DMS 273 (cell line): Measurements from ENCODE around the gene CD2BP2.
"Not testable (repeated sequence)": the region's sequence is repeated elsewhere in the genome, so short reads cannot be mapped to it uniquely, and the experiment has no call there.

Experiments used
- DNase-seq: peaks from one replicate; lab custom pipeline; 2025; ENCODE audit not compliant: unreplicated experiment; lab: John Stamatoyannopoulos, UW

Gene CD2BP2

DNA sequence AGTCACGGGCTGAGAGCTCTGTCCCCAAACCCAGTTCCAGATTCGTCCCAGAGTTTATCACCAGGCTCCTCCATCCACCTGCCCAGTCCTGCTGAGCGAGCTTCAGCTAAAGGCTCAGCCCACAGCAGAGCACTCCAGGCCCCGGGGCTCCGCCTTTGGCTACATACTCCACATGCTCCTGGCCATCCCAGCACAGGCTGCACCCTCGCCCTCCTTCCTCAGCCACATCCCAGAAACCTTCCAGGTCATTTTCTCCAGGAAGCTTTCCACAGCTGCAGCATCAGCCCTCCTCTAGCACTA, 4.7 kb upstream of the CD2BP2 start:
- DNase-seq = no peak

DNA sequence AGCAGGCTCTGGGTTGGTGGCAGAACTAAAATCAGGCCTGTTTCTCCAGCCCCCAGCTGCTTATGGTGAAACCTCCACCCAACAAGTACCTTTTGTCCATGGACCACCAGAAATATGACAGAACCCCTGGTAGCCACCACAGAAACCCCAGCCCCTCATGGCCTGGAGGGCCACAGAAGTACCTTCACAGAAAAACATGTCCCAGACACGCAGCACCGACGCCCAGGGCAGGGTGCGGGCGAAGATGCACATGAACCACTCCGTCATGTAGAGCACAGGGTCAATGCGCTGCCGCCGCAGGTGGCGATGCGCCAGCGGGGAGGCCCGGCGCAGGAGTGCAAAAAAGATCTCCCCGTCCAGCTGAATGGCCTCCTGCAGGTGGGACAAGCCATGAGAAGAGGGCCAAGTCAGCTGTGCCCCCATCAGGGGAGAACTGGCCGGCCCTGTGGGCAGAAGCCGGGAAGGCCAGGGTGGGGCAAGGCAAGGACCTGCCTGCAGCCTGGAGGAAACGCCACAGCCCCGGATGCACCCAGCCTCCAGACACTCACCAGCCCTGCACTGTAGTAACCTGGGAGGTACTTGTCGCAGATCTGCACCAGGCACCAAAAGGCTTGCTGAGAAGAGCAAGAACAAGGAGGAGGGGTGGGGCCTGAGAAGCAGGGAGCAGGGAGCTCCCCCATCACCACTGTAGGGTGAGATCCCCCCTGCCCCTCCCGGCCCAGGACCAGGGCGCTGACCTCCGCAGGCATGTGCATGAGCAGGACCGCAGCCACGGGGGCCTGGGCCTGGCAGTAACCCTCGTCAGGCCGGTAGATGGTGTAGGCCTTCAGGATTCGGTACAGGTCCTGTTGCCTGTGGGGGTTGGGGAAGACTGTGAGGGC, 4.1 kb upstream of the CD2BP2 start:
- no peak for DNase-seq

DNA sequence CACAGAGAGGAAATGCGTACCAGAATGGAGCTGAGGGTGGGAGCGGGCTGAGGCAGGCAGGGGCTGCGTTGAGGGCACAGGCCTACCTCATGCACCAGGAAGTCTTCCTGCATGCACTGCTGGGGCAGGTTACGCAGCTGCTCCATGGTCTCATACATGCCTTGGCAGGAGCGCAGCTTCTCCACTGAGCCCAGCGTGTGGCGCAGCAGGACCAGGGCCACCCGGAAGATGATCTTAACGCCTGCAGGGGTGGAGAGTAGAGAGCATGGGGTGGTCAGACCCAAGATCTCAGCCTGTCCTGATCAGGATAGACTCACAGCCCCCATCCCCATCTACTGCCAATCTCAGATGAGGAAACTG, 3.4 kb upstream of the CD2BP2 start:
- no peak for DNase-seq

- no peak for DNase-seq
These were observed 2.8 kb upstream of the CD2BP2 start for GRCh38 chr16:30357715-30358576.

GRCh38 chr16:30357085-30357714, 2.1 kb upstream of the CD2BP2 start:
- DNase-seq = no peak

GRCh38 chr16:30356401-30357084, 1.4 kb upstream of the CD2BP2 start:
- DNase-seq = no peak

DNA sequence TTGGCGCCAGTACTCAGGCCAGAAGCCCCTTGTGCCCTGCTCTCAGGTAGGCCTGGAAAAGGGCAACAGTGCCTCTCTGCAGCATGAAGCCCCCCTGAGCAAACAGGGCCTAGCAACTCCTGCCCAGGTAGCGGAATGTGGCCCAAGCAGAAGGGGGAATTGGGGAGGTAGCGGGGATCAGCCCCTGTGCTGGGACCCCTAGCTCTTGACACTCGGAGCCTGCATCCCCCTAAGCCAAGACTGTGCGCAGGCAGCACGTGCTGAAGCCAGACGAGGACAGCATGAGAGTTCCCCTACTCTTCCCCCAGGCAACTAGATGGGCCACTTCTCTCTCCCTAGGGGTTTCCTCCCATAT, 823 bp upstream of the CD2BP2 start:
- no peak for DNase-seq

DNA sequence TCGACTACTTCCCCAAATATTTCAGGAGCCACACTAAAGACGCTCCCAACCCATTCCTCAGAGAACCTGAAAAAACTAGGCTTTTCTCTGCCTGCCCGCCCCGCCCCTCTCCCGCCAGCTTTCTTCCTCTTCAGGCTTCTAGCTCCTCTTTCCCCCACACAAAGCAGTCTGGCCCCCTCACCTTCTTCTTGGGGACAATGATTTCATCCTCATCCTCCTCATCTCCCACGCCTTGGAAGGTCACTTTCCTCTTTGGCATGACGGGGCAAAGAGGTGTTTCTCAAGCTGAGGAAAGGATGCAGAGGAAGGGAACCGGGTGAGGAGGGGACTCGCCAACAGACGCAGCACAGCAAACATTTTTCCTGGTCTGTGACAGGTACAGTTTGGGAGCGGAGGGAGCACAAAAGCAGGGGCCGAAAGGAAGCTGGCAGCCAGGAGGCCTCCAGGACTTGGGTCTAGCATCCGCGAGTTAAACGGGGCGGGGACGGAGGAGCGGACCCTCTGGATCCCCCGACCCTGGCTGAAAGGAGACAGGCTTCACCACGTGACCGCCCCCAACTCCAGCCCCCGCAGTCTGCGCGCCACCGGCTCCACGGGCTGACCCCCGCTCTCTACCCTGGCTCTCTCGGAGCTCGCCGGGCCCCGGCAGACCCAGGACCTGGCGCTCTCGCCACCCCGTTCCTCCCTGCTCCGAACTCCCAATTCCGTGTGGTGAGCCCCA, 525 bp downstream of the CD2BP2 start:
- peak; percentile 72 for DNase-seq

DNA sequence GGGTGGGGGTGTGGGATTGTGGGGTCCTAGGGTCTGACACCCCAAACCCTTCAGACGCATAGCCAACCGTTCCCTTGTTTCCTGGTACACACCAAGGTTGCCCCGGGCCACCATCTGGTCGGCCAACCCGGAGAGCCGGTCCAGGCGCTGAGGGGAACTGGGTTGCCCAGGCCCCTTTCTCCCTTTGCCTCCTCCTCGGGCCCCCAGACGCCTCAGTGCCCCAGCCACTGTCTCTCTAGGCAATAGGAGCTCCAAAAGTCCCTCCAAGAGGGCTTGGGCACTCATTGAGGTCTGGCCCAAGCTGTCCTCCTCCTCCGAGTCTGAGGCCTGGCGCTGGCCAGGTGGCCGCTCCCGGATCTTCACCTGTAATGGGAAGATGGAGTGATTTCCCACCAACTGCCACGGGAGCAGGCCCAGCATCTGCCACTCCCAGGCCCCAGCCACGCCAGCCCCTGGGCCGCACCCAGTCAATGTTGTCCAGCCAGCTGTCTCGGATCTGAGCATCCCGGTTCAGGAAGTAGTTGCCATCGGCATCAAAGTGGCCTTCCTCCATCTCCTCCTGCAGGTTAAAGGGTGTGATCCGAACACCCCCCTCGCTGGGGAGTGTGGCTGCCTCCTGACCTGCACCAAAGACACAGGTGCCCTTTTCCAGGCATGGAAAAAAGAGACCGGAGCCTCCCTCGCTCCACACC, 1.5 kb downstream of the CD2BP2 start:
- DNase-seq = no peak

DNA sequence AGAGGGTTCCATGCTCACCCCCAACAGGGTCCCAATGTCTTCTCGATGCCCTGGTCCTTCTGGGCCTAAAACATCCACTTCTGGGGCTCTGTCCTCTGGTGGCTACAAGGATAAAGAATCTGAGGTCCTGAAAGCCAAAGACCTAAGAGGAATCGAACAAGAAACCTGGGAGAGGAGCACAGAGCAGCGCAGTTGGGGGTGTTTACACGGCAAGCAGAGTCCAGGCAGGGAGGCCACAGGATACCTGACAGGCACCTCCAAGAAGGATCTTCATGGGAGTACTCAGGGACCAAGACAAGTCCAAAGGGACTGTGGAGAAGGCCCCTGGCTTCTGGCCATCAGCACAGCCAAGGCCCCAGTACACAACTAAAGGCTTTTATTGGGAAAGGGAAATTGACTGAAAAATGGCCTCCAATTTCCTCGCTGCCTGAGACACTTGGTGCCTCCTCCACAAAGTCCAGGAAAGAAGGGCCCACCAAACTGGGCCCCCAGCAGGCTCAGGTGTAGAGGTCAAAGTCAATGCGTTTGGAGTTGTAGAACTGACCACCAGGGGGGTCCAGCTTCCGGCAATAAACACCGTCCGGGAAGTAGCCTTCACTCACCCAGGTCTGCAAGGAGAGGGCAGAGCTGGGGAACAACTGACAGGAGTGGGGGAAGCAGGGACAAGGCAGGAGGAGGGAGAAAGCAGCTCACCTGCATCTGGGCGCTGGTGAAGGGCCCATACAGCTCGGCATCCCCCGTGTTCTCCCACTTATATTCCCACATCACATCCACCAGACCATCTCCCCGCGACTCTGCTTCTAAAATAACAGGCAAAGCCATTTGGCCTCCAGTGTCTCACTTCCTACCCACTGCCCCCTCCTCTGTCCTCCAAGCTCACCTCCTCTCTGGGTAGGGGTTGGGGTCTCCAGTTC, 2.4 kb downstream of the CD2BP2 start:
- DNase-seq = no peak

- no peak for DNase-seq
These were observed 3.3 kb downstream of the CD2BP2 start for GRCh38 chr16:30351586-30352419.

GRCh38 chr16:30351001-30351441, 4.1 kb downstream of the CD2BP2 start:
- DNase-seq = no peak

GRCh38 chr16:30350134-30350871, 4.8 kb downstream of the CD2BP2 start:
- DNase-seq = no peak

DNA sequence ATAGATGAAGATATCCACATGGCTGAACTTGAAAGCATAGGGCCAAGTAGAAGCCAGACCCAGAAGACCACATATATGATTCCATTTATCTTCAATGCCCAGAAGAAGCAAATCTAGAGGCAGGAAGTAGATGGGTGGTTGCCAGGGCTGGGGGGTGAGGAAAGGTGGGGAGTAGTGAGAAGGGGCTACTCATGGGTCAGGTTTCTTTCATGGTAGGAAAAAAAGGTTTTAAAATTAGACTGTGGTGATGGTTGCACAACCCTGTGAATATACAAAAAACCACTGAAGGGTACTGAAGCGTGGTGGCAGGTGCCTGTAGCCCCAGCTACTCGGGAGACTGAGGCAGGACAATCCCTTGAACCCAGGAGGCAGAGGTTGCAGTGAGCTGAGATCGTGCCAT, 5.4 kb downstream of the CD2BP2 start:
- DNase-seq = no peak

DNA sequence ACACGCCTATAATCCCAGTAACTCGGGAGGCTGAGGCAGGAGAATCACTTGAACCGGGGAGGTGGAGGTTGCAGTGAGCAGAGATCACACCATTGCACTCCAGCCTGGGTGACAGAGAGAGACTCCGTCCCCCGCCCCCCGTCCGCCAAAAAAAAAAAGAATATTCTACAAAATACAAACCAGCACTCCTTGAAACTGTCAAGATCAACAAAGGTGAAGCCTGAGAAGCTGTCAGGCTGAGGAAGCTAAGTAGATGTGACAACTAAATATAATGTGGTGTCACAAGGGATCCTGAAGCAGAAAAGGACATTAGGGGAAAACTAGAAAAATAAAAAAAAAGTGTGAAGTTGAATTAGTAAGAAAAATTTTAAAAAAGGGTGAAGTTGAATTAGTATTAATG, 6.2 kb downstream of the CD2BP2 start:
- DNase-seq = no peak

- DNase-seq = no peak
These were observed 7.0 kb downstream of the CD2BP2 start for GRCh38 chr16:30348113-30348512.

GRCh38 chr16:30346286-30346685, 8.8 kb downstream of the CD2BP2 start:
- DNase-seq = no peak

GRCh38 chr16:30343491-30343820, 11.7 kb downstream of the CD2BP2 start:
- not testable (repeated sequence) for DNase-seq
